AG10803 (cell line): Measurements from ENCODE around the gene EML6.

ENCODE experiments used
- DNase-seq: peaks from one replicate; pipeline ENCODE4 v3.0.0; 2010; ENCODE audit warnings: low read depth
- H3K4me3 ChIP-seq: 2 replicates; pipeline ENCODE4 v1.5.1; 2011; ENCODE audit warnings: mild to moderate bottlenecking, low read length, control low read depth
- TF ChIP-seq, protein P1 (sequence below): conservative IDR thresholded peaks from 2 replicates; pipeline ENCODE4 v1.5.1; 2011; ENCODE audit warnings: mild to moderate bottlenecking, low read length, control low read depth, inconsistent platforms

EML6 gene

DNA sequence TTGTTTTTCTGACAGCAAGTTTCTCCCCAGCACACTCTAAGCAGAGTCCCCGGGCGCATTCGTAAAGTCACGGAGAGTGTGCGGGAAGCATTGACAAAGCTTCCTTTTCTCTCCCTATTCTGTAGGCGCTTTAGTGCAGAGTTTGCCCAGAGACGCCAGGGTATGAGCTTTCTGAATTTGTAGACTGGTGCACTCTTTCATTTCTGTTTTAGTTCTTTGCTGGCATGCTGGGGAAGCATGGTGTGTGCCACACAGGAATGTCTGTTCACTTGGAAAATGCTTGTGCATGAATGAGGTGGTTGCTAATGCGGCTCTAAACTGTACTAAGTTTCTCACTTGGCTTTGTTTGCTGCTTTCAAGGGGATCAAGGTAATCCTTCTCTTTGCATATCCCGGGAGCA is 224.2 kb downstream of the EML6 start:
- H3K4me3 ChIP-seq: no peak overlapping the region
- TF ChIP-seq, protein P1, sequence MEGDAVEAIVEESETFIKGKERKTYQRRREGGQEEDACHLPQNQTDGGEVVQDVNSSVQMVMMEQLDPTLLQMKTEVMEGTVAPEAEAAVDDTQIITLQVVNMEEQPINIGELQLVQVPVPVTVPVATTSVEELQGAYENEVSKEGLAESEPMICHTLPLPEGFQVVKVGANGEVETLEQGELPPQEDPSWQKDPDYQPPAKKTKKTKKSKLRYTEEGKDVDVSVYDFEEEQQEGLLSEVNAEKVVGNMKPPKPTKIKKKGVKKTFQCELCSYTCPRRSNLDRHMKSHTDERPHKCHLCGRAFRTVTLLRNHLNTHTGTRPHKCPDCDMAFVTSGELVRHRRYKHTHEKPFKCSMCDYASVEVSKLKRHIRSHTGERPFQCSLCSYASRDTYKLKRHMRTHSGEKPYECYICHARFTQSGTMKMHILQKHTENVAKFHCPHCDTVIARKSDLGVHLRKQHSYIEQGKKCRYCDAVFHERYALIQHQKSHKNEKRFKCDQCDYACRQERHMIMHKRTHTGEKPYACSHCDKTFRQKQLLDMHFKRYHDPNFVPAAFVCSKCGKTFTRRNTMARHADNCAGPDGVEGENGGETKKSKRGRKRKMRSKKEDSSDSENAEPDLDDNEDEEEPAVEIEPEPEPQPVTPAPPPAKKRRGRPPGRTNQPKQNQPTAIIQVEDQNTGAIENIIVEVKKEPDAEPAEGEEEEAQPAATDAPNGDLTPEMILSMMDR: no peak
- no peak for DNase-seq

DNA sequence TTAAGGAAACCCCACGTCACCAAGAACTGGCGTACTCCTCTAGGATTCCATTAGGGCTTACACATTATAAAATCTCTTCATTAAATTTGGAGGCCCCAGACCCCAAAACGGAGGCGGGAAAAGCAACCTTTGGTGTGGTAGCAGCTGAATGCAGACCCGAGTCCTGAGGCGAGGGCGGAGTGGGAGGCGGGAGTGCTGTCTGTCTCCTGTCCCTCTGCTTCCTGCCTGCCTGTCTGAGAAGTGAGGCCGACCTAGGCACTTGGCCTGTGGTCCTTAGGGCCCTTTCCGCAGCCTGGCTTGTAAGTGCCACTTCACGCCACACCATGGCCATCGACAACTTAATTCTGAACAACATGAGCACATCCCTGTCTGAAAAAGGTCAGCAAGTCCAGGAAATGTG is 224.7 kb downstream of the EML6 start:
- no peak for DNase-seq
- TF ChIP-seq, protein P1: no peak
- no peak overlapping the region for H3K4me3 ChIP-seq

DNA sequence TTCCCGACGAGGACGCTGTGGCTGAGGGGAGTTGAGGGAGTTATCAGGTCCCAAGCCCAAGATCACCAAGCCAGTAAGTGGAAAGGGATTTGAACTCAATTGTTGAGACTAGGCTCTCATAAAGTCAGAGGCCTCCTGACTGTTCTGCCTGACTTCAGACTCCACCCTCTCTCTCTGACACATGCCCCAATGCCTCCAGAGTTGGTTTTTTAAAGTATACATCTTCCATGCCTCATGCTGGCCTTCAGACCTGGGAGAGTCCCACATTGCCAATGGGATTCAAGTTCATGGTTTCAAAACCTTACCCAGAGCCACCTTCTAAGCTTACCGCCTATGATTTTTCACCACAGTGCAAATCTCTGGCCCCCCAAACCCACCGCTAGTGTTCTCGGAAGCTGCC is 226.0 kb downstream of the EML6 start:
- no peak for DNase-seq
- TF ChIP-seq, protein P1: no peak
- no peak overlapping the region for H3K4me3 ChIP-seq

DNA sequence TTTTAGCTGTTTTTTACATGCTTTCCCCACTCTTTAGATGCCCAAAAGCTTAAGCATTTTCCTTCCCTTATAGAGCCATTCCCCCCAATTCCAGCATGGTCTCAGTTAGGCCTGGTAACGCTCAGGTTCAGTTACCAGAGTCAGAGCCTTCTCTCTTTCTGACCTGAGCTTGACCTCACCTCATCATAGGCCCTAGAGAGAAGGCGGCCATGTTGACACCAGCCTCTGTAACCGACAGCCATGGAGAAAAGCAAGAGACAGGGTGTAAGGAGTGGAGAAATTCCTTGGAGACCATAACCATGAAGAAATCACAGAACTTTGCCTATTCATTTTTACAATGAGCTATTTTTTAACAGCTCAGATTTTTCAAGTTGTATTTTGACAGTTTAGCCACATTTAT is 227.3 kb downstream of the EML6 start:
- no peak overlapping the region for H3K4me3 ChIP-seq
- TF ChIP-seq, protein P1: no peak
- no peak for DNase-seq

DNA sequence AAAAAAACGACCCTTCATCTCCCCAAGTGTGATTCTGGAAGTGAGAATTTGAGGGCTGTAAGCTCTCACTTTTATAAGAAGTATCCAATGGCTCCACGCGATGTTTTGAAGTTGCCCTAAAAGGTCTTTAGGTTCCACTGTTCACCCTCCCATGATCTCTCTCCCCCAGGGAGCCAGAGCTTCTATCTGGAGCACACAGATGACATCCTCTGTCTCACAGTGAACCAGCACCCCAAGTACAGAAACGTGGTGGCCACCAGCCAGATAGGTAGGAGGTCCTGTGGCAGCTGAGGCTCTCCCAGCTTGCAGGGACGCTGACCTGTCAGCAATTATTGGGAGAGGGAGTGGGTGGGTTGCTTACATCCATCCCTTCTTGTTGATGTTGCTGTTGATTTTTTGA is 229.0 kb downstream of the EML6 start:
- TF ChIP-seq, protein P1: no peak
- no peak for DNase-seq
- no peak overlapping the region for H3K4me3 ChIP-seq

DNA sequence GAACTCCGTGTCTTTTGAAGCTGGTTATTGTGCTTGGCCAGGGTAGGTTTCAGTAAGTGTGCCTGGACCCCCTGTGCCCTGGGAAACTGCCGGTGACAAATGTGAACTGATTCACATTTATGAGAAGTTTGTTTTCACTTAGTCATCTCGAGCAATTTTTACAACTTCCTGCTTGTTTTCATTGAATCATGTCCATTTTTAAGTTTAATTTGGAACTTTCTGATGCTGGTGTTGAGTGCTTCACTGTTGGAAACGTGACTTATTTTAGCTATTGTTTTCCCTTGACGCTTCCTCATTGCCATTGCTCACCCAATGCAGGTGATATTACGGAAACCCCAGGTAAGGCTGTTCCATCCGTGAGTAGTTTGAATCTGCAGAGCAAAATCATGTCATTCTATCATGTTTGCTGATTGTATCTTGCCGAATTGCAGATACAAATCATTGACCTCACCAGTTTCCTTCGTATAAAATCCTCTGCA is 229.6 kb downstream of the EML6 start:
- no peak overlapping the region for H3K4me3 ChIP-seq
- DNase-seq: peak; percentile 33
- TF ChIP-seq, protein P1: no peak

DNA sequence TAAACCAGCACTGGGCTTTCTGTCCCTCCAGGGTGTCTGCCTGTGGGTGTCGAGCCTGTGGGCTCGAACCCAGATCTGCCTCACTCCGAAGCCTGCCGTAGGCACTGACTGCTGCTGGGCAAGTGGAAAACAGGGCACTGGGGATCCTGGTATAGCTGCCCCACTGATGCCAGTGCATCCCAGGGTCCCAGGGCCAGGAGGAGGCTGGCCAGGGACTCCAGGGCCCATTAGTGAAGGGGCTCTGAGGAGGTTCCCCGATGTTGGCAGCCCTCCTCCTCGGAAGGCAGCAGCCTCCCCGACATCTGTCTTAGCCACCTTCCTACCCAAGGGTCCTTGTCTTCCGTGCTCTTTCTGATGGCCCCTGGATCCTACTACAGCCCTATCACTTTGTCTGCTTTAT is 230.7 kb downstream of the EML6 start:
- H3K4me3 ChIP-seq: no peak overlapping the region
- no peak for DNase-seq
- TF ChIP-seq, protein P1: no peak
